Kidney (tissue), 14 donors: ENCODE data around the gene SH2B2. TPM values are rescaled to one million over a fixed set of nuclear protein-coding genes. Genes with fewer than 3 reads are reported as not detected.

ENCODE experiments used
- DNase-seq, 5 donors: peaks; one replicate each; pipeline ENCODE4 v3.0.0-alpha.2; 2013 to 2020
- FAIRE-seq: peaks from 2 replicates; lab custom pipeline; 2012; peaks lifted over from hg19 to GRCh38; lab: Jason Lieb, UNC
- H3K27ac ChIP-seq, 2 donors: one replicate each; pipeline ENCODE4 v1.7.0; 2013; ENCODE audit warnings: low read depth in 2 of 2, low read length in 2 of 2, inconsistent platforms in 1 of 2
- H3K27me3 ChIP-seq: one replicate; pipeline ENCODE4 v1.7.1; 2013; ENCODE audit warnings: low read length, inconsistent platforms; ENCODE audit not compliant: control insufficient read depth, insufficient read depth
- H3K36me3 ChIP-seq, 3 donors: one replicate each; pipeline versions ENCODE4 v1.7.0 to v1.7.1; 2013; ENCODE audit warnings: low read length in 3 of 3, control low read depth in 1 of 3, inconsistent platforms in 1 of 3; ENCODE audit not compliant: insufficient read depth in 3 of 3, control insufficient read depth in 2 of 3
- H3K4me1 ChIP-seq, 3 donors: one replicate each; pipeline versions ENCODE4 v1.7.0 to v1.7.1; 2013; ENCODE audit warnings: low read length in 3 of 3, inconsistent platforms in 1 of 3, low read depth in 1 of 3; ENCODE audit not compliant: control insufficient read depth in 2 of 3, insufficient read depth in 2 of 3
- H3K4me3 ChIP-seq, 3 donors: one replicate each; pipeline versions ENCODE4 v1.7.0 to v1.8.1; 2013; ENCODE audit warnings: low read length in 3 of 3, control low read depth in 1 of 3, inconsistent platforms in 1 of 3
- H3K9ac ChIP-seq, 3 donors: one replicate each; pipeline versions ENCODE4 v1.7.0 to v1.7.1; 2013; ENCODE audit warnings: low read length in 3 of 3, control low read depth in 1 of 3, inconsistent platforms in 1 of 3
- H3K9me3 ChIP-seq, 3 donors: one replicate each; pipeline versions ENCODE4 v1.7.0 to v1.7.1; 2013; ENCODE audit warnings: low read length in 3 of 3, control low read depth in 1 of 3, inconsistent platforms in 1 of 3; ENCODE audit not compliant: control insufficient read depth in 2 of 3, insufficient read depth in 1 of 3
- CTCF ChIP-seq: IDR thresholded peaks from 3 replicates; pipeline ENCODE4 v1.5.1; 2012; ENCODE audit warnings: mild to moderate bottlenecking, moderate library complexity, borderline replicate concordance; ENCODE audit not compliant: insufficient read depth; ENCODE audit errors: extremely low read depth
- intact Hi-C: fragments of 100-400 bp; cut with DNase I; formaldehyde crosslinking; loops from one replicate; pipeline ENCODE4 v1.11.1; 2022
- polyA plus RNA-seq: library from polyadenylated mRNA; stranded (reverse); fragments of 350-450 nt; fragmentation: Illumina TruSeq; extraction: RNeasy Lipid Tissue Mini Kit (QIAGEN cat#74804); gene quantifications from one replicate; pipeline ENCODE4 v1.2.3, GENCODE V29; 2014; ENCODE audit warnings: low read depth, low replicate concordance; ENCODE audit not compliant: insufficient read depth
- total RNA-seq: library from RNA; stranded (reverse); fragmentation: NEBNext Ultra II Directional; extraction: Animal tissue kit (Norgen Biotek cat#: 25700); gene quantifications from one replicate; pipeline ENCODE4 v1.2.1, GENCODE V29; 2021
- donor health status: control.
- donor health status: control.
- donor health status: control.
- donor health status: control.
- donor health status: control.
- donor health status: DM: yes; HTN: yes; CAD: no.
- donor health status: Normal renal cell carcinoma (clear cell type).

Gene SH2B2
- total and polyA plus RNA-seq, 2 donors from 2014 or later = 4.5 to 11.0 TPM

GRCh38 chr7:102320181-102320580, 33.5 kb downstream of the SH2B2 start:
- H3K9me3 ChIP-seq = no peaks in the 10 kb centered on the region
- H3K4me3 ChIP-seq = no peak overlapping the region
- intact Hi-C loops = no loop called here
- no peaks in the 10 kb centered on the region for H3K27me3 ChIP-seq
- FAIRE-seq (no peak), DNase-seq (no peak)
- no peaks in the 10 kb centered on the region for H3K36me3 ChIP-seq
- peaks cover 0 to 6% (median 0%) of the 10 kb centered on the region in 3 donors for H3K4me1 ChIP-seq
- no peak for TF ChIP-seq CTCF
- H3K27ac ChIP-seq = no peak overlapping the region
- no peak overlapping the region for H3K9ac ChIP-seq

GRCh38 chr7:102320601-102321350, 34.1 kb downstream of the SH2B2 start:
- Histone ChIP-seq H3K4me1 (peaks cover 0 to 6% (median 0%) of the 10 kb centered on the region in 3 donors), H3K27me3 (no peaks in the 10 kb centered on the region), H3K4me3 (no peak overlapping the region), H3K9me3 (no peaks in the 10 kb centered on the region), H3K27ac (no peak overlapping the region), H3K9ac (no peak overlapping the region), H3K36me3 (no peaks in the 10 kb centered on the region)
- TF ChIP-seq CTCF = no peak
- intact Hi-C loops = no loop called here
- DNase-seq (no peak), FAIRE-seq (no peak)

- FAIRE-seq (no peak), DNase-seq (peak in 3 of 5 donors; percentile 50 to 73 (median 56))
- Histone ChIP-seq H3K27ac (peak overlapping the region in 1 of 2 donors; percentile 2), H3K36me3 (no peaks in the 10 kb centered on the region), H3K4me1 (peaks cover 0 to 6% (median 0%) of the 10 kb centered on the region in 3 donors), H3K9me3 (no peaks in the 10 kb centered on the region), H3K9ac (no peak overlapping the region), H3K27me3 (no peaks in the 10 kb centered on the region), H3K4me3 (no peak overlapping the region)
- peak; percentile 6 for TF ChIP-seq CTCF
- intact Hi-C loops = no loop called here
Observed at GRCh38 chr7:102321351-102322201, 34.9 kb downstream of the SH2B2 start.
